ENCODE data around the gene DSCAML1. TPM values are rescaled to one million over a fixed set of nuclear protein-coding genes. Genes with fewer than 3 reads are reported as not detected.

DSCAML1 gene
- total RNA-seq, 1 experiment from 2014 or later: 0.90 TPM

GRCh38 chr11:117745346-117745745 is 51.7 kb downstream of the DSCAML1 start:
- ChIA-PET CTCF (interaction anchor here (1.2 kb wide), 1 partner anchor 318 kb away, joined by 3 read pairs; no protein-coding TSS in a partner anchor), POLR2A (no interaction called here)
- no peak for ATAC-seq
- no peak for TF ChIP-seq TEAD4 (CRISPR knock-in tag; IDR thresholded peaks at IDR 0.05)
- no peak for TF ChIP-seq ZNF416 (CRISPR knock-in tag; IDR thresholded peaks at IDR 0.05)
- TF ChIP-seq FOXK1 (CRISPR knock-in tag; IDR thresholded peaks at IDR 0.05): no peak
- no peak for TF ChIP-seq PRDM15 (CRISPR knock-in tag; IDR thresholded peaks at IDR 0.05)
- no peak for TF ChIP-seq RORB (CRISPR knock-in tag; IDR thresholded peaks at IDR 0.05)
- Mint-ChIP-seq H3K4me3 (no peak overlapping the region), H3K4me1 (peaks cover 10% of the 10 kb centered on the region), H3K27ac (no peak overlapping the region), H3K36me3 (no peaks in the 10 kb centered on the region), H3K9me3 (peaks cover 3% of the 10 kb centered on the region; the same call in 1 of the 2 replicates), H3K27me3 (ENCODE audit: low read depth) (no peaks in the 10 kb centered on the region; the same call in 1 of the 2 replicates)
- no peak for DNase-seq (ENCODE audit: low spot score)

GRCh38 chr11:117744471-117745150 is 52.4 kb downstream of the DSCAML1 start:
- ATAC-seq (no peak), DNase-seq (ENCODE audit: low spot score) (no peak)
- H3K4me1 Mint-ChIP-seq: peaks cover 10% of the 10 kb centered on the region
- ChIA-PET POLR2A (no interaction called here), CTCF (interaction anchor here (1.2 kb wide), 1 partner anchor 317 kb away, joined by 3 read pairs; no protein-coding TSS in a partner anchor)
- TF ChIP-seq ETV6 (CRISPR knock-in tag; IDR thresholded peaks at IDR 0.05): no peak
- no peak for TF ChIP-seq STAT6 (CRISPR knock-in tag; conservative IDR thresholded peaks at IDR 0.05; ENCODE audit: low read depth)
- no peak overlapping the region for H3K4me3 Mint-ChIP-seq
- no peaks in the 10 kb centered on the region for H3K36me3 Mint-ChIP-seq
- no peak overlapping the region for H3K27ac Mint-ChIP-seq
- H3K9me3 Mint-ChIP-seq: peaks cover 3% of the 10 kb centered on the region; the same call in 1 of the 2 replicates
- no peaks in the 10 kb centered on the region; the same call in 1 of the 2 replicates for H3K27me3 Mint-ChIP-seq (ENCODE audit: low read depth)

- no peak for DNase-seq (ENCODE audit: low spot score)
- H3K4me1 Mint-ChIP-seq: peaks cover 10% of the 10 kb centered on the region
- H3K27ac Mint-ChIP-seq: no peak overlapping the region
- ChIA-PET POLR2A (no interaction called here), CTCF (no interaction called here)
- no peaks in the 10 kb centered on the region for H3K36me3 Mint-ChIP-seq
- H3K9me3 Mint-ChIP-seq: peaks cover 3% of the 10 kb centered on the region; the same call in 1 of the 2 replicates
- H3K27me3 Mint-ChIP-seq (ENCODE audit: low read depth): no peaks in the 10 kb centered on the region; the same call in 1 of the 2 replicates
- ATAC-seq: no peak
- no peak overlapping the region for H3K4me3 Mint-ChIP-seq
- TF ChIP-seq ZNF423 (CRISPR knock-in tag; IDR thresholded peaks at IDR 0.05) (no peak), ZNF281 (CRISPR knock-in tag; IDR thresholded peaks at IDR 0.05) (no peak), FOXP4 (CRISPR knock-in tag; IDR thresholded peaks at IDR 0.05) (no peak), ZNF138 (CRISPR knock-in tag; conservative IDR thresholded peaks at IDR 0.05) (no peak), ZNF425 (CRISPR knock-in tag; conservative IDR thresholded peaks at IDR 0.05) (no peak), TP53 (CRISPR knock-in tag; IDR thresholded peaks at IDR 0.05) (no peak), ESRRA (CRISPR knock-in tag; IDR thresholded peaks at IDR 0.05; ENCODE audit: borderline replicate concordance) (no peak), NFATC4 (CRISPR knock-in tag; IDR thresholded peaks at IDR 0.05) (no peak), EMX1 (CRISPR knock-in tag; IDR thresholded peaks at IDR 0.05) (no peak), ZNF232 (CRISPR knock-in tag; IDR thresholded peaks at IDR 0.05) (no peak), SOX15 (CRISPR knock-in tag; IDR thresholded peaks at IDR 0.05) (no peak)
Measured at GRCh38 chr11:117743121-117743815, 53.7 kb downstream of the DSCAML1 start.
